ENCODE results near the gene SLC38A10. TPM values are rescaled to one million over a fixed set of nuclear protein-coding genes. Genes with fewer than 3 reads are reported as not detected.

The SLC38A10 gene
- polyA plus RNA-seq, 1 experiment = 29.3 TPM

DNA sequence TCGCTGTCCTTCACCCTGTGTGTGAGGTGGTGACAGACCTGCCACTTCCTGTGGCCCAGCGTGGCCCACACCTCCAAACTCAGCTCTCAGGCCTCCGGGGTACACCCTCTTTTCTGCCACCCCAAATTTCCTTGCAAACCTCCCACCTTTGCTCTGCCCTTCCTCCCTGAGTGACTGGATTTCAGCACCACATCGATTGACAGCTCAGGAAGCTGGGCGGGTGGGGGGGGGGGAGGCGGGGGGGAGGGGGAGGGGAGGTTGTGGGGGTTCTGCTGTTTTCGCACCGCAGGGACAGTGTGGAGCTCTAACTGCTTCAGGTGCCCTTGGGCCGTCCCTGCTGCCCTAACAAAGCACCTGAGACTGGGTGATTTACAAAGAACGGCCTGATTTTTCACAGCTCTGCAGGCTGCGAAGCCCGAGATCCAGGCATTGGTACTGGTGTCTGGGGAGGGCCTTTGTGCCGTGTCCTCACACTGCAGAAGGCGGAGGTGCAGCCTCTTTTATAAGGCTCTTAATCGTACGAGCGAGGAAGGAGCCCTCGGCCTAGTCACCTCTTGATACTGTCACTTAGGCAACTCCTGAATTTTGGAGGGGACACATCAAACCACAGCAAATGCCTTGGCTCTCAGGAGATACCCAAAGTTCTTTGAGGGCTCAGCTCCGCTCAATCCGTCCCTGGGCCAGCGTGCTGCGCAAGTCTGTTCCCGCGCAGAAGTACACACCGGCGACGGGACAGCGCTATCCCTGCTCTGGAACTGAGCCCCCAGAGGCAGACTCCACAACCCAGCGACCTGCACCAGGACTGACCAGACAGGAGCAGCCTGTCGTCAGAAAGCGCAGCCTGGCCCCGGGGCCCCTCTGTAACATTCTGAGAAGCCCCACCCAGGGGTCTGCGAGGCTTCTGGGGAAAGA lies 52.4 kb downstream of the SLC38A10 start:
- Histone ChIP-seq H3K27me3 (ENCODE audit: control insufficient read depth, insufficient read depth, low read length) (no peaks in the 10 kb centered on the region), H3K9me3 (ENCODE audit: control insufficient read depth, insufficient read depth, low read length) (no peaks in the 10 kb centered on the region; the same call in 1 of the 2 replicates), H3K4me3 (ENCODE audit: low read depth, low read length) (no peak overlapping the region), H3K27ac (ENCODE audit: low read depth, low read length) (no peak overlapping the region)
- TF ChIP-seq CTCF (IDR thresholded peaks at IDR 0.05; ENCODE audit: low read depth, low read length) = no peak
- DNase-seq (ENCODE audit: low read depth, low spot score) = no peak
- CTCF ChIA-PET = interaction anchor here (0.6 to 1.2 kb wide), 2 partner anchors 97 to 100 kb away, joined by 4 read pairs; no protein-coding TSS in a partner anchor
- POLR2A ChIA-PET = no interaction called here

DNA sequence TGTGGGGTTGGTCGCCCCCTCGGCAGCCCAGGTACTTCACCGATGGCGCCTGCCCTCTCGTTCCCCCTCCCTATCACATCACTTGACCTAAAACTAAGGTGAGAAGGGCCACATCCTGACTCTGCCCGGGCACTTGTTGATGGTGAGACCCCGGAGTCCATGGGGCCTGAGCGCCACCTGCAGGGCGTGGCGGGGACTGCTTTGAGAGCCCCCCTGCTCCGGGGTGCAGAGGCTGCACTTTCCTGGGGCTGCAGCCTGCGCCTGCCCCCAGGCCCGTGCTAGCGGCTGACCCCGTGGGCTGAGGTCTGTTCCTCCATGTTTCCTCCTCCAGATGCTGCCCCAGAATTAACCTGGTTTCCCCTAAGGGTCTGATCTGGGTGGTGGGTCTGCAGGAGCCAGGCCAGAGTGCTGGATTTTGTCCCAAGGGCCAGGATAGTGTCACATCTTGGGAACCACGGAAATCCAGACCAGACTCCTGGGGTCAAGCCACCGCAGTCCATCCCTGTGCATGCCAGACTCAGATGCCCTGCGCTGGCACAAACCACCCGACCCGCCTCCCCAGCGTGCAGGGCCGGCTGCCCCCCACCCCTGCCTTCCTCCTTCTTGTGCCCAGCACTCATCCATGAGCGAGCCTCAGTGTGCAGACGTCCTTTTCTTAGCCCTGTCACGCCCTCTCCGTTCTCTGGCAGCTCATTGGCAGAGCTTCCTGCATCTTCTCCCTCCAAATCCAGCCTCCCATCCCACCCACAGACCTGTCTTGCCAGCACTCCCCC lies 53.3 kb downstream of the SLC38A10 start:
- Histone ChIP-seq H3K4me3 (ENCODE audit: low read depth, low read length) (no peak overlapping the region), H3K27me3 (ENCODE audit: control insufficient read depth, insufficient read depth, low read length) (no peaks in the 10 kb centered on the region), H3K27ac (ENCODE audit: low read depth, low read length) (no peak overlapping the region), H3K9me3 (ENCODE audit: control insufficient read depth, insufficient read depth, low read length) (no peaks in the 10 kb centered on the region; the same call in 1 of the 2 replicates)
- no peak for DNase-seq (ENCODE audit: low read depth, low spot score)
- CTCF ChIA-PET = interaction anchor here (0.6 to 1.2 kb wide), 2 partner anchors 97 to 99 kb away, joined by 4 read pairs; no protein-coding TSS in a partner anchor
- TF ChIP-seq CTCF (IDR thresholded peaks at IDR 0.05; ENCODE audit: low read depth, low read length) = peak; percentile 70
- POLR2A ChIA-PET = no interaction called here

DNA sequence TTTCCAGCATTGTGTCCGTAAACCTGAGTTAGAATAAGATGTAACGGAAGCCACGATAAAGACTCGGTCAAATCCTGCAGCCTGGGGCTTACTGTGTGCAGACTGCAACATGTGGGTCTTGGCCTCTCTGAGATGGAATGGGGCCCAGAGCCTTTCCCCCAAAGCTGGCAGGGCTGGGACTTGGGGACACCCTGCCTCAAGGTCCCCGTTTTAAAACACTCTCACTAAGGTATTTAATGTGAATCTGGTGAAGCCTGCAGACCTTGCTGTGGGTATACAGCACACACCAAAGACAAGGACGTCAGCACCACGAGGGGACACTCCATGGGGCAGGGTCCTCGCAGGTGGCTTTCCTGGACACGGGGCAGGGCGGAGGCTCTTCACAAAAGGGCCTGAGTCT lies 53.9 kb downstream of the SLC38A10 start:
- no peak overlapping the region for H3K4me3 ChIP-seq (ENCODE audit: low read depth, low read length)
- ChIA-PET CTCF (interaction anchor here (1.2 to 1.6 kb wide), 3 partner anchors 14 to 99 kb away, joined by 4 read pairs; no protein-coding TSS in a partner anchor), POLR2A (no interaction called here)
- no peak for DNase-seq (ENCODE audit: low read depth, low spot score)
- no peaks in the 10 kb centered on the region; the same call in 1 of the 2 replicates for H3K9me3 ChIP-seq (ENCODE audit: control insufficient read depth, insufficient read depth, low read length)
- no peak overlapping the region for H3K27ac ChIP-seq (ENCODE audit: low read depth, low read length)
- no peak for TF ChIP-seq CTCF (IDR thresholded peaks at IDR 0.05; ENCODE audit: low read depth, low read length)
- H3K27me3 ChIP-seq (ENCODE audit: control insufficient read depth, insufficient read depth, low read length) = no peaks in the 10 kb centered on the region

DNA sequence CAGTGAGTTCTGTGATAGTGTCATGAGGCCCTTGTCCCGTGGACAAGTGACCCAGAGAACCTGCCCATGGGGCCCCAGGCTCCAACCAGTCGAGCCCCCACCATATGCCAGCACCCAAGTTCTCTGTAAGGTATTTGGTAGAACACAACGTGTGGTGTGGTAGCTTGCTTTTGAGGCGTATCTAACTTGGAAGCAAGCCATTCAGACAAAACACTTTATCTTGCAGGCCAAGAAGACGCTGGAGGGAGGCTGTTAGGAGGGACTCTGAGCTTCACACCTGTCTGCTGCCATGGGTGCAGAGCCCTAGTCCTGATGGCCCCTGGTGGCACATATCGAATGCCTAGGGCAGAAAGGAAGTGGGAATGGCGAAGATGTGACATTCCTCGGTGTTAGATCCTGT lies 54.3 kb downstream of the SLC38A10 start:
- TF ChIP-seq CTCF (IDR thresholded peaks at IDR 0.05; ENCODE audit: low read depth, low read length) = no peak
- no peaks in the 10 kb centered on the region for H3K27me3 ChIP-seq (ENCODE audit: control insufficient read depth, insufficient read depth, low read length)
- ChIA-PET CTCF (interaction anchor here (1.2 to 1.6 kb wide), 3 partner anchors 14 to 98 kb away, joined by 4 read pairs; no protein-coding TSS in a partner anchor), POLR2A (no interaction called here)
- no peak overlapping the region for H3K27ac ChIP-seq (ENCODE audit: low read depth, low read length)
- no peak overlapping the region for H3K4me3 ChIP-seq (ENCODE audit: low read depth, low read length)
- H3K9me3 ChIP-seq (ENCODE audit: control insufficient read depth, insufficient read depth, low read length) = no peaks in the 10 kb centered on the region; the same call in 1 of the 2 replicates
- DNase-seq (ENCODE audit: low read depth, low spot score) = no peak
